PFSK-1 (cell line): Measurements from ENCODE around the gene ZBTB37.

Source experiments
- POLR2AphosphoS5 ChIP-seq: IDR thresholded peaks from 2 replicates; pipeline ENCODE4 v1.6.1; 2012; ENCODE audit warnings: low read depth, mild to moderate bottlenecking, control low read depth, low read length, moderate library complexity
- REST ChIP-seq, 2 experiments: IDR thresholded peaks; 2 replicates each; pipeline versions ENCODE4 v1.6.1 to v1.8.0; 2011 to 2012; ENCODE audit warnings: low read depth in 2 of 2, low read length in 2 of 2, control low read depth in 1 of 2, inconsistent platforms in 1 of 2, mild to moderate bottlenecking in 1 of 2, moderate library complexity in 1 of 2; ENCODE audit not compliant: insufficient read depth in 1 of 2
- TAF1 ChIP-seq: IDR thresholded peaks from 2 replicates; pipeline ENCODE4 v1.6.1; 2012; ENCODE audit warnings: low read length, control low read depth, borderline replicate concordance; ENCODE audit not compliant: insufficient read depth

- TF ChIP-seq POLR2AphosphoS5 (no peak), TAF1 (no peak), REST (IDR thresholded peaks at IDR 0.05; ENCODE audit: insufficient read depth in 1 of 2, low read depth in 2 of 2, low read length in 2 of 2) (no peak)
Observed at GRCh38 chr1:173889885-173890284, 21.7 kb downstream of the ZBTB37 start.
